GM12875 (cell line): ENCODE data around the gene TBC1D2.

Experiments
- H3K4me3 ChIP-seq: one replicate; pipeline ENCODE4 v1.5.1; 2011; ENCODE audit warnings: low read depth, low read length, control low read depth
- CTCF ChIP-seq: IDR thresholded peaks from 2 replicates; pipeline ENCODE4 v1.5.1; 2011; ENCODE audit warnings: low read depth, mild to moderate bottlenecking, control low read depth, inconsistent platforms, low read length, moderate library complexity, borderline replicate concordance; ENCODE audit not compliant: insufficient read depth

Gene TBC1D2

GRCh38 chr9:98255578-98256296 is at the start of gene TBC1D2:
Gene TBC1D2, minus strand, starts transcription at chr9:98255649. Its CDS starts 108 bp downstream, at chr9:98255541.
- TF ChIP-seq CTCF, result peak; percentile 25; the same call in 1 of the 2 replicates
- H3K4me3 ChIP-seq, result peak within 1 kb of the TSS; percentile 78

GRCh38 chr9:98304381-98304780 is 48.9 kb upstream of the TBC1D2 start:
- H3K4me3 ChIP-seq, result no peak overlapping the region
- TF ChIP-seq CTCF, result no peak

- no peak for TF ChIP-seq CTCF
- H3K4me3 ChIP-seq, result no peak overlapping the region
These were observed 48.2 kb upstream of the TBC1D2 start for GRCh38 chr9:98303633-98304125.

- TF ChIP-seq CTCF, result no peak
- H3K4me3 ChIP-seq, result no peak overlapping the region
These were observed 47.6 kb upstream of the TBC1D2 start for GRCh38 chr9:98302938-98303632.

GRCh38 chr9:98302150-98302549 is 46.7 kb upstream of the TBC1D2 start:
- H3K4me3 ChIP-seq, result no peak overlapping the region
- no peak for TF ChIP-seq CTCF

GRCh38 chr9:98300611-98301010 is 45.2 kb upstream of the TBC1D2 start:
- no peak for TF ChIP-seq CTCF
- no peak overlapping the region for H3K4me3 ChIP-seq
